Femur (tissue), 1 donor: ENCODE results near the gene DNA2.

ENCODE experiments used
- DNase-seq: peaks from one replicate; pipeline ENCODE4 v3.0.0-alpha.2; 2017

The DNA2 gene

DNA sequence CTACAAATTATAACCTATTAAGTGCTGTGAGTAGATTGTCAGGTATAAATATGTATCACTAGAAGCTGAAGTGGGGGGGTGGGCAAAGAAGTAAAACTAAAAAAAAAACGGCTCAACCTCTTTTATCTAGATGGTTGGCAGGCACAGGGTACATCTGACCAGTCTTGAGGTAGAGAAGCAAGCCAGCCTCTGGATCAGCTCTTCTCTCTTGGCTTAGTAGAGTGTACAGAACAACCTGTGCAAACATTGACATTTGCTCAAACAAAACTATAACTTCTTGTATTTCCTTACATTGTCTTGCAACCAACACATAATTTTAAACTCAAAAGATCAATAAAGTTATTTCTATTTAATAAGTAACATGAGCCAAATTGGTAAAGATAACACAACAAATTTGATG lies 25.6 kb downstream of the DNA2 start:
- no peak for DNase-seq

DNA sequence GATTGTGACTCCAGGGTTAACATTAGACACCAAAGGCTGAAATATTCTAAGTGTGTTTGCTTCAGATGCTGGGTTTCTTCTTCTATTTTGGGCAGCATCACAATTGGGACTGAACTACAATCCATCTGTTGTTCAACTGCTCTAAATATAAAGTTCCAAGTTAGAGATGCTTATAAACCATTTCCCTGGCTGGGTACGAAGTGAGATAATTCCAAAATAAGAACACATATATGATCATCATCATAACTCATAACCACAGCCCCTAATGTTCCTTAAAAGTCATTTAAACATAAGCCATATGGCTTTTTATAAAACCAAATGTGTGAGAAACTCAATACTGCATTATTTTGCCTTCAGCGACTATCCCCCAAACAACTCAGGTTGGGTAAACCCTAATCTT lies 28.8 kb downstream of the DNA2 start:
- no peak for DNase-seq

DNA sequence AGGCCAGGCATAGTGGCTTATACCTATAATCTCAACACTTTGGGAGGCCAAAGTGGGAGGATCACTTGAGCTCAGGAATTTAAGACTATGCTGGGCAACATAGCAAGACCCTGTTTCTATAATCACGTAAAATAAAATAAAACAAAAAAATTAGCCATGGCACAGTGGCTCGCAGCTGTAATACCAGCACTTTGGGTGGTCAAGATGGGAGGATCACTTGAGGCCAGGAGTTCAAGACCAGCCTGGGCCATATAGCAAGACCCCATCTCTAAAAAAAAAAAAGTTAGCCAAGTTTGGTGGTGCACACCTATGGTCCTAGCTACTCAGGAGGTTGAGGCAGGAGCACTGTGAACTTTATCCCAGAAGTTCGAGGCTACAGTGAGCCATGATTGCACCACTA lies 30.9 kb downstream of the DNA2 start:
- DNase-seq: no peak

DNA sequence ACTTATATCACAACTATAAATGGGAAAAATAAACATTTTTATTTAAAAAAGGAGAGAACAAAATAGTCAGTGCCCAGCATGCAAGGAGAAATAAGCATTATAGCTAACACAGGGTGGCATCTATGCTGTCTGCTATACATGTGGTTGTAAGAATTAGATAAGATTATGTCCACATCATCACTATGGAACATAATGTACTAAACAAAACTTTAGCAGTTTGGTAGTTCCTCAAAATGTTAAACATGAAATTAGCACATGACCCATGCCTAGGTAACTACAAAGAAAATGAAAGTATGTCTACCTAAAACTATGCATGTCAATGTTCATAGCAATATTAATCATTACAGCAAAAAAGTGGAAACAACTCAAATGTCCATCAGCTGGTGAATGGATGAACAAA lies 36.0 kb downstream of the DNA2 start:
- no peak for DNase-seq

DNA sequence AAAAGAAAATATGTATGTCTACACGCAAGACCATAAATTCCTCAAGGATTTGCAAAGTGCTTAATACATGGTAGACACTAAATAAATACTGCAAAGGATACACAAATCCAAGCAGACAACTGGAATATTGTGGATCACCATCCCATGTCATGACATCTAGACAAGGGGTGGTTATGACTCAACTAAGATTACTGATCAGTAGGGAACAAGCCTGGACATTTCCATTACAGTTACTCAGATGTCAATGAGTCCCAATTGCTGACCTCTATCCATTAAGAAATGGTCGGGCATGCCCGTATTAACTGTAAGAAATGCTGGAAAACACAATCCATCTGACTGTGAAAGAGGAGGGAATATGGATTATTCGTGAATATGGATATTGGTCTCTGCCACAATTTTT lies 37.1 kb downstream of the DNA2 start:
- no peak for DNase-seq

DNA sequence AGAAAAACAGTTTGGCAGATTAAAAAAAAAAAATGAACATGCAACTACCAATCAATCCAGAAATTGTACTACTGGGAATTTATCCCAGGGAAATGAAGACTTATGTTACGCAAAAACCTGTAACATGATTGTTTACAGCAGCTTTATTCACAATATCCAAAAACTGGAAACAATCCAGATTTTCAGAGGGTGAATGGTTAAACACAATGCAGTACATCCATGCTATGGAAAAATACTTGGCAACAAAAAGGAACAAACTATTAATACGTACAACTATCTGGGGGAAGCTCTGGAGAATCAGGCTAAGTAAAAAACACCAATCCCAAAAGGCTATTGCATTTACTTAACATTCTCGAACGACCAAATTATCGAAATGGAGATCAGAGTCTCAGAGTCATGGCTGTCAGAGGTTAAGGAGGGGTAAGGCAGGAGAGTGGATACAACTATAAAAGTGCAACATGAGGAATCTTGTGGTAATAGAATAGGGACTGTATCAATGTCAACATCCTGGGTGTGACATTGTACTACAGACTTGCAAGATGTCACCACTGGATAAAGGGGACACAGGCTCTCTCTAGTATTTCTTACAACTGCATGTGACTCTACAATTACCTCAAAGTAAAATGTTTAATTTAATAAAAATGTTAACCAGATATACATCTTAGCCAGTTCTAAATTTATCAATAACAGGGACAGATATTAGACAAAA lies 43.2 kb downstream of the DNA2 start:
- DNase-seq: no peak

DNA sequence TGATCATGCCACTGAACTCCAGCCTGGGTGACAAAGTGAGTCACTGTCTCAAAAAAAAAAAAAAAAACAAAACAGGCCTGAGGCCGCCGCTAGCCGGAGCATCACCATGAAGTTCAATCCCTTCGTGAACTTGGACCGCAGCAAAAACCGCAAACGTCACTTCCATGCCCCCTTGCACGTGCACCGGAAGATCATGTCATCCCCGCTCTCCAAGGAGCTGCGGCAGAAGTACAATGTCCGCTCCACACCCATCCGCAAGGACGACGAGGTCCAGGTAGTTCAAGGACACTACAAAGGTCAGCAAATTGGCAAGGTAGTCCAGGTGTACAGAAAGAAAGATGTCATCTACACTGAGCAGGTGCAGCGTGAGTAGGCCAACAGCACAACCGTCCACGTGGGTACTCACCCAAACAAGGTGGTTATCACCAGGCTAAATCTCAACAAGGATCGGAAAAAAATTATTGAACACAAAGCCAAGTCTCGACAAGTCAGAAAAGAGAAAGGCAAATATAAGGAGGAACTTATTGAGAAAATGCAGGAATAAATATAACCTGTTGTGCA lies 47.2 kb downstream of the DNA2 start:
- no peak for DNase-seq

DNA sequence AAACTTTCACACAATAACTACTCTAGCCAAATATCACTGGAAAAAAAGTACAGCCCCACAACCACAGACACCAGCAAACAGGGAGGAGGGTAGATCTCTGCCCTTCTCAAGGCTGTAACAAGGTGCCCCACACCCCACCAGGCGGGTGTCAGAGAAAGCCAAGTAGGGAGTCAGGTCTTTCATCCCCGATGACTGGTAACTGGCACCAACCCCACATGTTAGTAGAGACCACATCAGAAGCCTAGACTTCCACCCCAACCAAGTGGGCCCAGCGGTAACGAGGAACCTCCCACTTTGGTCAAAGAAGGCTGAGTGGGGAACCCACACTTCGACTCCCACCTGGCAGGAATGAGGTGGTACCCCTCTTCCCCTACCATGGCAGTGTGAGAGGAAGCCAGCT lies 48.3 kb downstream of the DNA2 start:
- DNase-seq: no peak

DNA sequence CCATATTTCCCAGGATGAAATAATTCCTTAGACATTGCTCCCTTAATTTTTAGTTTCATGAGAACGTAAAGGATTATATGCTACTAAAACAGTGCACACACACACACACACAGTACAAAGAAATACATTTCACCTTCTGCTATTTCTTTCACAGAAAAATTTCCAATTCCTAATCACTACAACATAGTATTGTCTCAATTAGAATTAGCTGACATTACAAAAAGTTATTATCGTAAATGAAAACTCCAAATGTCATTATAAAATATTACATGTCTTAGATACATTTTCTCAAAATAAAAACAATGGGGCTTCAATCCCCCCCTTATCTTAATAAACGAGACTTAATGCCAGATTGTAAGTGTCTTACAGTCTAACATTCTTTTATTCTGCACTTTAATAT lies 52.4 kb downstream of the DNA2 start:
- DNase-seq: no peak

DNA sequence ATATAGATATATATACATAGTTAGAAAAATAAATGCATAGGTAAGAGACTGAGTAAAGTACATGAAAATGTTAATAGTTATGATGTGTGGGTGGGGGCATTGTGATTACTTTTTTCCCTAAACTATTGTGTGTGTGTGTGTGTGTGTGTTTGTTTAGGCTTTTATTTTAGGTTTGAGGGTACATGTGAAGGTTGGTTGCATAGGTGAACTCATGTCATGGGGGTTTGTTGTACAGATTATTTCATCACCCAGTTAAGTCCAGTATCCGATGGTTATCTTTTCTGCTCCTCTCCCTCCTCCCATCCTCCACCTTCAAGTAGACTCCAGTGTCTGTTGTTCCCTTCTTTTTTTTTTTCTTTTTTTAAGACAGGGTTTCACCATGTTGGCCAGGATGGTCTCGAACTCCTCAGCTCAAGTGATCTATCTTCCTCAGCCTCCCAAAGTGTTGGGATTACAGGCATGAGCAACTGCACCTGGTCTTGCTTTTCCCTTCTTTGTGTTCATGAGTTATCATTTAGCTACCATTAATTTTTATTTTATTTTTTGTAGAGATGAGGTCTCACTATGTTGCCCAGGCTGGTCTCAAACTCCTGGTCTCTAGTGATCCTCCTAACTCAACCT lies 62.8 kb downstream of the DNA2 start:
- DNase-seq: no peak

DNA sequence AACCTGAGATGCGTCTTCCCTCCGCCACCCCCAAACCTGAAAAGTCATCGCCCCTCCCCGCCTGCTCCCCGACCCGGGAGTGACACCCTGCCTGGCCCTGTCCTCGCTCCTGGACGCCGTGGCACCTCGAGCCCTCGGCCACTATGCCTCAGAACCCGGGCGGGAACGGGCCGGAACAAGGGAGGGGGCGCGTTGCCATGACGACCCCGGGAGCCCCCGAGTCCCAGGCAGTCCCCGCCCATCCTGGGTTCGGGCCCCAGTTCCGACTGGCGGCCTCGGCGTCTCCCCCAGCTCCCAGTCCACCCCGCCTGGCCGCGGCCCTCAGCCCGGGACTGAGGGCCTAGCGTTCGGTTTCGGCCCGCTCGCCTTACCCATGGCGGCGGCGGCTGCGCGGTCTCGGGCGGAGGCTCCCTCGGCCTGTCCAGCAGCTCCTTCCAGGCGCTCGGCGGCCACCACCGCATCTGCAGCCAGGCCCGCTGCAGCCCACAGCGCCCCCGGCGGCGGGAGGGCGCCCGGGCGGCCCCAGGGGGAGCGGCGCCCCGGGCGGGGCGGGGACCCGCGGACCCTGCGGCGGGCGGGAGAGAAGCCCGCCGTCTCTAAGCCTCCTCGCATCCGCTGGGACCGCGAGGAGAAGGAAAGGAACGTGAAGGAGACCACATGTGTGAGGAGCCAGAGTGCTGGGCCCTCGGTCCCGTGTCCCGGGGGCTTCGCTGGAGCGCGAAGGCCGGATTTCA lies 64.8 kb downstream of the DNA2 start, which contains the start of gene RUFY2:
TSS of gene RUFY2 (minus strand) at position 463 of the 734 bp plus-strand sequence. CDS start at position 375, 88 bp downstream.
- DNase-seq: peak; percentile 89

DNA sequence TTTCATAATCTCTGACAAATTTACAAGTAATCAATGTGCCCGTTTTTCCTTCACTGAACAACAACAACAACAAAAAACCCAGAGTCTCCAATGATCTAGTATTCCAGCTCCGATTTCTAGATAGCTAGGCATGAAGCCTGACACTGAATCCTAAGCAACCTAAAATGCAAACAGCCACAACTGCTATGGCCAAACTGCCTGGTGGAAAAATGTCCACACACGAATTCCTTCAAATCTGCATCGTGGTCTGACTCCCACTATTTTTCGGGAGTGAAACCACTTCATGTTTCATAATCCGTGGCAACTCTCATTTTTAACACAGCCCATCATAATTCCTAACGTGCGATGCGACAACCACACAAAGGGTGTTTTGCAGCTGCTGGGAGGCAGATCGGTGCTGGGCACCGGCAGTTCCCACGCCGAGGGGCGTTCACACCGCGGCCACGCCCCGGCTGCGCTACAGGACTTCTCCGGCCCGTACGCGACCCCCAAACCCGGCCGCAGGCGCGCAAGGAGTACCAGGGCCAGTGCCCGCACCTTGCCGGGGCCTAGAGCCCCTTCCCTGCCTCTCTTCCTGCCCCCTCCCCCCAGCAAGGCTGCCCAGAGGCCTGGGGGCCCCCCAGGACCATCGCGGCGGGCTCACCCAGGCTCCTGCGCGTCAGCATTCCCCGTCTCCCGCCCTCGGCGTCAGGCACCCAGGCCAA lies 65.5 kb downstream of the DNA2 start:
- DNase-seq: peak; percentile 75

DNA sequence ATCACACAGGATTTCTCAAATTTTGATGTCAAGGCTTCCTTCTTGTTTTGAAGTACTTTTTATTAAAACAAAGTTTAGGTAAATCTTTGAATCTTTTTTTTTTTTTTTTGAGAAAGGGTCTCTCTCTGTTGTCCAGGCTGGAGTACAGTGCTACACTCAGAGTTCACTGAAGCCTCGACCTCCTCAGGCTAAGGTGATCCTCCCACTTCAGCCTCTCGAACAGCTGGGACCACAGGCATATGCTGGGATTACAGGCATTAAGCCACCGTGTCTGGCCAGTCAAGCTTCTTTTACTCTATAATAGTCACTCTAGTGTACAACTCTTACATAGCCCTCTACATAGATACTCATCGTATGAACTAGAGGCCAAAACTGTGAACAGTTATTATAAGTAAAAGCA lies 68.1 kb downstream of the DNA2 start:
- DNase-seq: no peak

DNA sequence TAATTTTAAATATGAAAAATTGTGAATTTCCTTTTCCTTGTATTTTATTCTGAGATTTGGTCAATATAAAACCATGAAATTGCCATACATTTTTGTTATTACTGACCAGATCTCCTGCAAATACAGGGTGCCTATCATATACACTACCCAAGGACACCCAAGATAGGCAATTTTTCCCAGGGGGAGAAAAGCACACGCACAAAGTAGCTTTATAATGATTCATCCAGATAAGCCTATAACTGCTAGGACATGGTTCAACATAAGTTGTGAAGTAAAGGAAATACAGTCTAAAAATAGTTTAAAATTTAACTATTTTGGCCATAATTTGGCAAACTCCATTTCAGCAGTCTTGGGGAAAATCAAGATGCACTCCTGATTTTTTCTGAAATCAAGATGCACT lies 69.5 kb downstream of the DNA2 start:
- no peak for DNase-seq

DNA sequence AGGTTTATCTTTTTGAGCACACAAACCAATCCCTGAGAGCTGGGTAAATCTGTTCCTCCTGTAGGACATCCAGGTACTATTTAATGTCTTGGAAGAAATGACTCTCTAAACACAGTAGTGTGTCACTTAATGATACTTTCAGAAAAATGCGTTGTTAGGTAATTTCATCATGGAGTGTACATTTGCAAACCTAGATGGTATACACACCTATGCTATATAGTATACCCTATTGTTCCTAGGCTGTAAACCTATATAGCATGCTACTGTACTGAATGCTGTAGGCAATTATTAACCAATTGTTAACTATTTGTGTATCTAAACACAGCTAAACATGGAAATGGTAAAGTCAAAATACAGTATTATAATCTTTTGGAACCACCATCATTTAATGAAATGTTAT lies 74.8 kb downstream of the DNA2 start:
- DNase-seq: no peak

DNA sequence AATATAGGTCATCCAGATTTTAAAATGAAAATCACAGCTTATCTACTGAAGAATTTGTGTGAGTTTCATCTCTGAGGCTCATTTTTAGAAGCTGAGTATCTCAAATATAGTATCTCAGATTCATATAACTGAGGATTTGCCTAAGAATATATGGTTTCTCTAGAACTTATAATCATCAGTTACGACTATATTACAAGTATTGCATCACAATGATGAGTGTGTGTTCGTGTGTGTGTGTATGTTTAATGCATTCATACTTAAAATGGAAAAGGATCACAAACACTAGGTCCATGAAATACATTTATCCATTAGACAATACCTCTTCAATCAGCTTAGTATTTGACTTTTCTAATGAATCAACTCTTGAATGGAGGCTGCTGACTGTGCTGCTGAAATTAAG lies 86.0 kb downstream of the DNA2 start:
- no peak for DNase-seq

DNA sequence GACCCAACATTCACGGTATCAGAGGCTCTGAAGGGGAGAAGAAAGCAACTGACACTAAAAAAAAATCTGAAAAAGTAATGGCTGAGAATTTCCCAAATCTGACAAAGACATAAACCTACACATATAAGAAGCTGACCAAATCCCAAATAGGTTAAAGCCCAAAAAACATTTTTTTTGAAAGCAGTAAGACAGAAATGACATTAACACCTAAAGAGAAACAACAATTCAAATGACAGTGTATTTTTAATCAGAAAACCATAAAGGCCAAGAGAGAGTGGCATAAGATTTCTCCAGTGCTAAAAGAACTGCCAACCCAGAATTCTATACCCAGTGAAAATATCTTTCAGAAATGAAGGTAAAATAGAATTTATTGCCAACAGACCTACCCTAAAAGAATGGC lies 100.2 kb downstream of the DNA2 start:
- DNase-seq: no peak

DNA sequence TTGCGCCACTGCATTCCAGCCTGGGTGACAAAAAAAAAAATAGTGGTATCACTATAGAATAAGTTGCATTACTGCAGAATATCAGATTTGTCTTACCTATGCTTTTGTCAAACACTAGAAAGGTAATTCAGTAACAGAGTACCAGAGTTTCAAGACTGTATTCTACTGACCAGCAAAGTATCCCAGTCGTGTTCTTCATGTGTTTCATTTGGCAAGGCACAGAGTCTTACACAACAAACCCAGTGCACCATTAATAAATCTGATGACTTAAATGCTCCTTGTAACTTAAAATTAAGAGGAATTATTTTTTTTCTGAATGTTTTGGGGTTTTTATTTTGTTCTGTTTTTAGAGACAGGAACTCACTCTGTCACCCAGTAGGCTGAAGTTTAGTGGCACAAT lies 104.7 kb downstream of the DNA2 start:
- no peak for DNase-seq

DNA sequence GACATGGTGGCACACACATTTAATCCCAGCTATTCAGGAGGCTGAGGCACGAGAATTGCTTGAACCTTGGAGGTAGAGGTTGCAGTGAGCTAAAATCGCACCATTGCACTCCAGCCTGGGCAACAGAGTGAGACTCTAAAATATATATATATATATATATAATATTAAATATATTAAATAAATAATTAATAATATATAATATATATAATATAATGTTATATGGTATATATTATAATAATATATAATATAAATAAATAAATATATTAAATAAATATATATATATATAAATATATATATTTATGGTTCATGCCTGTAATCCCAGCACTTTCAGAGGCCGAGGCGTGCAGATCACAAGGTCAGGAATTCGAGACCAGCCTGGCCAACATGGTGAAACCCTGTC lies 105.2 kb downstream of the DNA2 start:
- no peak for DNase-seq

DNA sequence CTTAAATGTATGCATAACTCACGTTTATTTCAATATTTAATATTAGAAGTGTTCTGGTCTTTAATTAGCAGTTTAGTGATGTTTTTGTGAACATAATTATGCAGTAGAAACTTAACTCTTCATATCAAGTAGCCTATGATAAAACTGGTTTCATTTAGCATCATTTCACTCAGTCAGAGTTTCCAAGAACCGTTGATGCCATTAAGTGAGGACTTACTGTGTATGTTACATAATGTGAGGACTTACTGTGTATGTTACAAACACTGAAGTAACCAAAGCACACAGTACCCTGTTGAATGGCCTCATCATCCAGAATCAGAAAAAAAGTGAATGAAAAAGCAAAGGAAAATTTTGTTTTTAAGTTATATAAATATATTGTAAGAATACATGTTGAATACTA lies 106.2 kb downstream of the DNA2 start:
- no peak for DNase-seq

DNA sequence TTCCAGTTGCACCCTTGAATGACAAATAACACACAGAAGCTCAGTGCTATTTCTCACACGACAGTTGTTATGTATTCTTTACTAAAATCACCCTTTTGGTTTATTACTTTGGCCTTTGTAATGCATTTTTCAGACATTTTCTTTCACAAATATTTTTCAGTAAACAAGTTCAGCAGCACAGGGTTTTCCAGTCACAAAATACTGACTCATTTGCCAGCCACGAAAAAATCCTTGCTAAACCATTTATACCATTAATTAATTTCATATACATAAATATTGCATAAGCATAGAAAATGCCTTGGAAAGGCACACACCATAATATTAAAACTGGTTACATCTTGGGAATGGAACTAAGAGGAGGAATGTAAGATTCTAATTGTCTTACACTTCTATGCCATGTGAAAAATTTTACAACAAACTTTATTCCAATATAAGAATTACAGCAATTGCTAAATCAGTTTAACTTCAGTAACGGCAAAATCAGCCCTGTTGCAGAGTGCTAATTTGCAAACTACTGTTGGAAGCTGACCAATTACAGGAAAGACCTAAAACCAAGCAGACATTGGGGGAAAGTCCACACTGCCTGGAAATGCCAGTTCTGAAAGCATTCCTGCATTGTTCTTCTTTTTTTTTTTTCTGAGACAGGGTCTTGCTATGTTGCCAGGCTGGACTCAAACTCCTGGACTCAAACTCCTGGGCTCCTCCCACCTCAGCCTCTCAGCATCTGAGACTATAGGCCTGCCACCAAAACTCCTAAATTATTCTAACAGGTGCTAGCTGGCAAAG lies 107.5 kb downstream of the DNA2 start:
- no peak for DNase-seq
